Right atrium auricular region (tissue), 2 donors: ENCODE results near the gene EVC2. TPM values are rescaled to one million over a fixed set of nuclear protein-coding genes. Genes with fewer than 3 reads are reported as not detected.

Experiments used
- DNase-seq: peaks from one replicate; pipeline ENCODE4 v3.0.0-alpha.2; 2019; ENCODE audit warnings: low spot score
- H3K27ac ChIP-seq, 2 donors: fragments of 200-600 bp; sonication (generic); 1 replicate in 1 of 2; 2 replicates in 1 of 2; pipeline ENCODE4 v1.5.1; 2016 to 2019
- H3K27me3 ChIP-seq, 2 donors: fragments of 200-600 bp; sonication (generic); one replicate each; pipeline versions ENCODE4 v1.5.1 to v1.6.0; 2017 to 2019
- H3K36me3 ChIP-seq: fragments of 200-600 bp; sonication (generic); one replicate; pipeline ENCODE4 v1.5.1; 2016
- H3K4me1 ChIP-seq, 2 donors: fragments of 200-600 bp; sonication (generic); one replicate each; pipeline versions ENCODE4 v1.5.1 to v1.6.0; 2017 to 2019
- H3K4me3 ChIP-seq, 2 donors: fragments of 200-600 bp; sonication (generic); 1 replicate in 1 of 2; 2 replicates in 1 of 2; pipeline ENCODE4 v1.5.1; 2017 to 2019; ENCODE audit warnings: mild to moderate bottlenecking in 1 of 2, moderate library complexity in 1 of 2
- H3K9me3 ChIP-seq, 2 donors: fragments of 200-600 bp; sonication (generic); one replicate each; pipeline ENCODE4 v1.5.1; 2019
- CTCF ChIP-seq, 2 donors: fragments of 200-600 bp; sonication (generic); IDR thresholded peaks; one replicate each; pipeline ENCODE4 v1.5.1; 2019; ENCODE audit warnings: antibody characterized with exemption in 2 of 2
- total RNA-seq, 2 donors: library from RNA; depleted of rRNA; stranded (reverse); fragments of >200 nt; gene quantifications; one replicate each; pipeline ENCODE4 v1.1.0, GENCODE V29; 2016

EVC2 gene
- total RNA-seq, 2 donors from 2014 or later = 2.6 to 7.0 TPM

GRCh38 chr4:5720157-5720850 lies 11.9 kb upstream of the EVC2 start:
- Histone ChIP-seq H3K4me1 (no peaks in the 10 kb centered on the region), H3K36me3 (no peaks in the 10 kb centered on the region), H3K27me3 (no peaks in the 10 kb centered on the region), H3K4me3 (no peak overlapping the region), H3K9me3 (peaks cover 0 to 3% of the 10 kb centered on the region in 2 donors), H3K27ac (no peak overlapping the region)
- no peak for TF ChIP-seq CTCF (IDR thresholded peaks at IDR 0.05)
- no peak for DNase-seq

DNA sequence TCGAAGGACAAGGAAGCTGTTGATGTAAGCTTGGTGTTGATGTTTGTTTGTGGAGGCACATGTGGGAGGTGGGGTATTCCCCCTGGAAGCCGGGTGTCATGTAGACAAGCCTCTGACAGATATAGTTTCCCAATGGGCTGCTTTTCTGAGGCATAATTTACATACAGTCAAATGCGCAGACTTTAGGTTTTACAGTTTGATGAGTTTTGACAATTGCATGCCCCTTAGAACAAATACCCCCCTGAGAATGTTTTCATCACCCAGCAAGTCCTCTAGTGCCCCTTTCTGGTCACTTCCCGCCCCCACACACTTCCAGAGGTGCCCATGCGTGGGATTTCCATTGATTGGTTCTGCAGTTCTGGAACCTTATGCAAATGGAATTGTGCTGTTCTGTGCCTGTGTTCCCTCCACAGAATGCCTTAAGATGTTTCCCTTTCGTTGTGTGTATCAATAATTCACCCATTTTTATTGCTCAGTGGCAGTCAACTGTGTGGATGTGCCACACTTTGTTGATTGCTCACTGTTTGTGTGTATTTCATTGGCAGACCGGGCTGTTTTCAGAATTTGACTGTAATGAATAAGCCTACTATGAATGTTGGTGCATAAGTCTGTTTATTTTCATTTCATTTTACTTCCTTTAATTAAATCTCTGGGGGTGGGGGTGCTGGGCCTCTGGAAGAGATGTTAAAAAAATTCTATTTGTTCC lies 11.1 kb upstream of the EVC2 start:
- H3K27ac ChIP-seq = no peak overlapping the region
- no peak overlapping the region for H3K4me3 ChIP-seq
- H3K9me3 ChIP-seq = peaks cover 0 to 8% of the 10 kb centered on the region in 2 donors
- DNase-seq = no peak
- H3K36me3 ChIP-seq = no peaks in the 10 kb centered on the region
- no peaks in the 10 kb centered on the region for H3K27me3 ChIP-seq
- H3K4me1 ChIP-seq = no peaks in the 10 kb centered on the region
- TF ChIP-seq CTCF (IDR thresholded peaks at IDR 0.05) = no peak

DNA sequence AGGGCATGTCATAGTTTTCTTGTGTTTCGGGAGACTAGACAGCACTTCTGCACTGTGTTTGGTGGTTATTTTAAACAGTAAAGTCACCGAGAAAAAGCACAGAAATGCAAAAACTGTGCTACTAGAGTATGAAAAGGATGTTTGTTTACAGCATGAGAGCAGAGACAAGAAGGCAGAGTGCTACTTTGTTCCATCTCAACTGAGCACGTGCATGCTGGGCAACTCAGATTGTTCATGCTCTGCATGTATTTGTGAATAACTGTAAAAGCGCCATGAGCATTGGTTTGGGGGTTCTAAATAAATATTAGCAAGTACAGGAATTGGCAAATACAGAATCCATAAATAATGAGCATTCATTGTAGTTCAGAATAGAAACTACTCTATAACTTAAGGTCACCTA lies 10.1 kb upstream of the EVC2 start:
- DNase-seq = no peak
- Histone ChIP-seq H3K27me3 (no peaks in the 10 kb centered on the region), H3K27ac (no peak overlapping the region), H3K4me3 (no peak overlapping the region), H3K9me3 (peaks cover 0 to 8% of the 10 kb centered on the region in 2 donors), H3K36me3 (no peaks in the 10 kb centered on the region), H3K4me1 (no peaks in the 10 kb centered on the region)
- no peak for TF ChIP-seq CTCF (IDR thresholded peaks at IDR 0.05)

- DNase-seq = no peak
- no peak overlapping the region for H3K27ac ChIP-seq
- H3K27me3 ChIP-seq = no peaks in the 10 kb centered on the region
- H3K9me3 ChIP-seq = peaks cover 0 to 8% of the 10 kb centered on the region in 2 donors
- H3K4me1 ChIP-seq = peaks cover 0 to 3% of the 10 kb centered on the region in 2 donors
- no peak overlapping the region for H3K4me3 ChIP-seq
- no peak for TF ChIP-seq CTCF (IDR thresholded peaks at IDR 0.05)
- no peaks in the 10 kb centered on the region for H3K36me3 ChIP-seq
These were observed 9.2 kb upstream of the EVC2 start for GRCh38 chr4:5717449-5718158.

- H3K4me1 ChIP-seq = peaks cover 0 to 13% of the 10 kb centered on the region in 2 donors
- H3K27ac ChIP-seq = no peak overlapping the region
- DNase-seq = no peak
- H3K27me3 ChIP-seq = no peaks in the 10 kb centered on the region
- H3K4me3 ChIP-seq = no peak overlapping the region
- H3K36me3 ChIP-seq = no peaks in the 10 kb centered on the region
- TF ChIP-seq CTCF (IDR thresholded peaks at IDR 0.05) = no peak
- peaks cover 0 to 8% of the 10 kb centered on the region in 2 donors for H3K9me3 ChIP-seq
These were observed 8.0 kb upstream of the EVC2 start for GRCh38 chr4:5716391-5716790.
